IMR-90 (cell line): Measurements from ENCODE around the gene IMPG1. TPM values are rescaled to one million over a fixed set of nuclear protein-coding genes. Genes with fewer than 3 reads are reported as not detected.

Source experiments
- ATAC-seq: fragments of 200-7000 bp; cut with Tn5 transposase; 2 replicates; pipeline ENCODE4 v1.9.1; 2020; ENCODE audit warnings: low read depth, mild to moderate bottlenecking, moderate library complexity
- BruUV-seq: library from RNA; stranded (reverse); fragments of 400-500 nt; replicated peaks from 2 replicates; lab custom pipeline; 2021; lab: Mats Ljungman, UMichigan
- CTCF ChIA-PET: fragments of 300-600 bp; formaldehyde crosslinking; extraction: SDS; loops from one replicate; lab custom pipeline; 2021; ENCODE audit warnings: antibody characterized with exemption; lab: Yijun Ruan, JAX
- POLR2A ChIA-PET: fragments of 300-600 bp; sonication (Branson Sonifier 250); formaldehyde crosslinking; loops from one replicate; lab custom pipeline; 2022; ENCODE audit warnings: antibody characterized with exemption; ENCODE audit not compliant: unreplicated experiment; lab: Charles Lee
- DNase-seq: peaks from one replicate; pipeline ENCODE4 v3.0.0; 2013
- H2AFZ ChIP-seq: replicated peaks from 2 replicates; pipeline ENCODE3; 2013; ENCODE audit warnings: low read length, mild to moderate bottlenecking; ENCODE audit not compliant: poor library complexity
- H2AK5ac ChIP-seq: 2 replicates; pipeline ENCODE4 v1.6.1; 2013; ENCODE audit warnings: low read depth, low read length, inconsistent platforms
- H2AK9ac ChIP-seq: replicated peaks from 2 replicates; pipeline ENCODE3; 2013; ENCODE audit warnings: mild to moderate bottlenecking, low read depth, low read length, moderate library complexity; ENCODE audit not compliant: poor library complexity
- H2BK120ac ChIP-seq: 2 replicates; pipeline ENCODE4 v1.6.1; 2013; ENCODE audit warnings: low read depth, low read length, inconsistent platforms
- H2BK15ac ChIP-seq: 3 replicates; pipeline ENCODE4 v1.6.1; 2013; ENCODE audit warnings: low read depth, low read length, inconsistent platforms
- H2BK20ac ChIP-seq: 2 replicates; pipeline ENCODE4 v1.6.1; 2013; ENCODE audit warnings: low read depth, mild to moderate bottlenecking, inconsistent platforms, low read length, moderate library complexity
- H2BK5ac ChIP-seq: 2 replicates; pipeline ENCODE4 v1.6.1; 2013; ENCODE audit warnings: mild to moderate bottlenecking, low read depth, low read length, inconsistent platforms; ENCODE audit not compliant: poor library complexity, severe bottlenecking
- H3K14ac ChIP-seq: replicated peaks from 2 replicates; pipeline ENCODE4 v1.6.1; 2013; ENCODE audit warnings: low read depth, low read length, inconsistent platforms
- H3K18ac ChIP-seq: 2 replicates; pipeline ENCODE4 v1.6.1; 2013; ENCODE audit warnings: low read depth, low read length, control low read depth
- H3K23ac ChIP-seq: 2 replicates; pipeline ENCODE4 v1.6.1; 2013; ENCODE audit warnings: low read depth, low read length, inconsistent platforms
- H3K27ac ChIP-seq: 2 replicates; pipeline ENCODE4 v1.5.1; 2013; ENCODE audit warnings: mild to moderate bottlenecking, control low read depth, low read length; ENCODE audit not compliant: insufficient read depth
- H3K27me3 ChIP-seq: 2 replicates; pipeline ENCODE4 v1.6.1; 2013; ENCODE audit warnings: low read length; ENCODE audit not compliant: control insufficient read depth, insufficient read depth
- H3K36me3 ChIP-seq: 2 replicates; pipeline ENCODE4 v1.6.1; 2013; ENCODE audit warnings: low read length, mixed read lengths; ENCODE audit not compliant: control insufficient read depth, insufficient read depth
- H3K4ac ChIP-seq: 2 replicates; pipeline ENCODE4 v1.6.1; 2013; ENCODE audit warnings: low read depth, low read length, inconsistent platforms
- H3K4me1 ChIP-seq: 2 replicates; pipeline ENCODE4 v1.6.1; 2013; ENCODE audit warnings: low read length, mixed read lengths; ENCODE audit not compliant: control insufficient read depth, insufficient read depth
- H3K4me2 ChIP-seq: 2 replicates; pipeline ENCODE4 v1.6.1; 2013; ENCODE audit warnings: low read depth, mild to moderate bottlenecking, control low read depth, low read length, moderate library complexity
- H3K4me3 ChIP-seq: 2 replicates; pipeline ENCODE4 v1.5.1; 2013; ENCODE audit warnings: low read depth, mild to moderate bottlenecking, control low read depth, low read length, moderate library complexity; ENCODE audit not compliant: insufficient read depth
- H3K56ac ChIP-seq: 2 replicates; pipeline ENCODE4 v1.6.1; 2013; ENCODE audit warnings: low read length, inconsistent platforms; ENCODE audit not compliant: insufficient read depth; ENCODE audit errors: extremely low read depth
- H3K79me1 ChIP-seq, 2 experiments: 2 replicates each; pipeline ENCODE4 v1.6.1; 2013; ENCODE audit warnings: low read length in 2 of 2, inconsistent platforms in 1 of 2, low read depth in 1 of 2
- H3K9ac ChIP-seq: 2 replicates; pipeline ENCODE4 v1.6.1; 2013; ENCODE audit warnings: low read depth, low read length, control low read depth
- H3K9me1 ChIP-seq: 2 replicates; pipeline ENCODE4 v1.6.1; 2013; ENCODE audit warnings: low read length, inconsistent platforms; ENCODE audit not compliant: insufficient read depth
- H3K9me3 ChIP-seq: 2 replicates; pipeline ENCODE4 v1.6.1; 2013; ENCODE audit warnings: low read length; ENCODE audit not compliant: control insufficient read depth, insufficient read depth
- H4K20me1 ChIP-seq: 2 replicates; pipeline ENCODE4 v1.6.1; 2013; ENCODE audit warnings: low read length, inconsistent platforms; ENCODE audit not compliant: insufficient read depth
- H4K5ac ChIP-seq: 2 replicates; pipeline ENCODE4 v1.6.1; 2013; ENCODE audit warnings: mild to moderate bottlenecking, low read depth, low read length, control low read depth
- H4K8ac ChIP-seq, 2 experiments: 2 replicates each; pipeline ENCODE4 v1.6.1; 2013; ENCODE audit warnings: low read depth in 2 of 2, low read length in 2 of 2, control low read depth in 1 of 2, inconsistent platforms in 1 of 2
- H4K91ac ChIP-seq: 2 replicates; pipeline ENCODE4 v1.6.1; 2013; ENCODE audit warnings: low read depth, low read length, inconsistent platforms; ENCODE audit not compliant: insufficient read depth
- BHLHE40 ChIP-seq: fragments of 150-350 bp; IDR thresholded peaks from 2 replicates; pipeline ENCODE4 v1.6.1; 2016; ENCODE audit warnings: mild to moderate bottlenecking, low read depth, low read length
- CEBPB ChIP-seq: IDR thresholded peaks from 2 replicates; pipeline ENCODE4 v1.6.1; 2012; ENCODE audit warnings: low read depth, low read length, improper control_type of control experiment
- FOS ChIP-seq: fragments of 150-350 bp; IDR thresholded peaks from 2 replicates; pipeline ENCODE4 v1.6.1; 2016; ENCODE audit warnings: low read depth, low read length
- MAFK ChIP-seq: IDR thresholded peaks from 2 replicates; pipeline ENCODE4 v1.6.1; 2012; ENCODE audit warnings: low read depth, low read length, improper control_type of control experiment
- NFE2L2 ChIP-seq: fragments of 150-350 bp; IDR thresholded peaks from 2 replicates; pipeline ENCODE4 v1.6.1; 2016; ENCODE audit warnings: low read depth, mild to moderate bottlenecking, low read length
- RCOR1 ChIP-seq: IDR thresholded peaks from 2 replicates; pipeline ENCODE4 v1.6.1; 2012; ENCODE audit warnings: mild to moderate bottlenecking, low read length, improper control_type of control experiment; ENCODE audit not compliant: insufficient replicate concordance
- SMC3 ChIP-seq: fragments of 150-350 bp; IDR thresholded peaks from 2 replicates; pipeline ENCODE4 v1.6.1; 2016; ENCODE audit warnings: low read depth, mild to moderate bottlenecking, antibody characterized with exemption, low read length, moderate library complexity
- WGBS, 2 experiments: methylation state at CpG; one replicate each; pipeline versions ENCODE4 v1.1.5 to v1.1.7; 2013; ENCODE audit warnings: missing lambda C conversion rate in 2 of 2; ENCODE audit not compliant: insufficient read length in 1 of 2; ENCODE audit errors: extremely low coverage in 2 of 2; 5-methylcytosine and 5-hydroxymethylcytosine counted together
- dilution Hi-C: fragments of 300-500 bp; cut with HindIII; formaldehyde crosslinking; loops from one replicate; pipeline ENCODE4 v1.14.3; 2018; ENCODE audit warnings: low sequenced_read_pairs; ENCODE audit not compliant: unreplicated experiment
- in situ Hi-C: fragments of 300-500 bp; cut with MboI; formaldehyde crosslinking; loops from 3 replicates; pipeline ENCODE4 v1.14.3; 2019; ENCODE audit warnings: low sequenced_read_pairs, inconsistent platforms, mixed read lengths
- intact Hi-C: fragments of 100-400 bp; cut with micrococcal nuclease; formaldehyde crosslinking; loops from 2 replicates; pipeline ENCODE4 v1.10.0; 2022
- polyA plus RNA-seq, 3 experiments: library from polyadenylated mRNA; depleted of rRNA; stranded (reverse); fragments of >200 nt; gene quantifications; 2 replicates each; pipeline ENCODE4 v1.2.3, GENCODE V29; 2012; ENCODE audit warnings: low replicate concordance in 1 of 3
- total RNA-seq: library from RNA; depleted of rRNA; stranded (reverse); fragments of >200 nt; gene quantifications from 2 replicates; pipeline ENCODE4 v1.2.3, GENCODE V29; 2012
- TF ChIP-seq, protein P1 (sequence below): conservative IDR thresholded peaks from 2 replicates; pipeline ENCODE4 v1.5.1; 2012; ENCODE audit warnings: mild to moderate bottlenecking, low read depth, low read length, improper control_type of control experiment
- TF ChIP-seq, protein P2 (sequence below): fragments of 150-350 bp; IDR thresholded peaks from 2 replicates; pipeline ENCODE4 v1.6.1; 2016; ENCODE audit warnings: low read depth, mild to moderate bottlenecking, low read length, moderate library complexity, borderline replicate concordance
- TF ChIP-seq, protein P3 (sequence below): fragments of 150-350 bp; IDR thresholded peaks from 2 replicates; pipeline ENCODE4 v1.6.1; 2017; ENCODE audit warnings: mild to moderate bottlenecking, antibody characterized with exemption, low read length, low read depth

Gene IMPG1
- total and polyA plus RNA-seq, 2 of the 4 experiments (the other 2 are of a cell fraction), result not detected

DNA sequence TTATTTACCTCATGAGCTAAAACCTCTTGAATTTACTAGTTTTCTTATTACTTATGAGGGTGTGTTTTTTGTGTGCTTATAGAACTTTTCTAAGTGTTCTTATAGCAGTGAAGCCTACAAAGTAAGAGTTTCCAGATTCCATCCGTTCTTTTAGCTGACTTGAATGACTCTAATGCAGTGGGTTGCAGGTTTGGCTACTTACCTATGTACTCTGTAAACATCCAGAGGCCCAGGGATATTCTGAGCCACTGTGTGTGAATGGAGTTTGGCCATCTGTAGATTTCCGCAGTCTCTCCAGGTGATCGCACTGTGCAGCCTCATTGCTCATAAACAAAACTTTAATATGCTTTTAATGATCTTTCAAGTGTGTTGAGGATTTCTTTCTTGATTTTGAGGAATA lies 165.6 kb downstream of the IMPG1 start:
- Histone ChIP-seq H2AK9ac (no peak overlapping the region), H2AFZ (no peak overlapping the region), H3K79me1 (no peaks in the 10 kb centered on the region), H3K56ac (no peak overlapping the region), H2BK15ac (no peak overlapping the region), H3K36me3 (no peaks in the 10 kb centered on the region), H3K23ac (no peak overlapping the region), H3K27ac (no peak overlapping the region), H4K91ac (no peak overlapping the region), H2BK20ac (no peak overlapping the region), H3K27me3 (no peaks in the 10 kb centered on the region), H2BK120ac (no peak overlapping the region), H2AK5ac (no peak overlapping the region), H3K9ac (no peak overlapping the region), H3K4ac (no peak overlapping the region), H3K4me3 (no peak overlapping the region), H4K8ac (no peak overlapping the region), H3K9me3 (no peaks in the 10 kb centered on the region), H4K20me1 (no peaks in the 10 kb centered on the region), H3K4me1 (no peaks in the 10 kb centered on the region), H2BK5ac (no peak overlapping the region), H4K5ac (no peak overlapping the region), H3K18ac (no peak overlapping the region), H3K4me2 (no peak overlapping the region), H3K9me1 (no peaks in the 10 kb centered on the region), H3K14ac (no peak overlapping the region)
- intact Hi-C loops (no loop called here), in situ Hi-C loops (no loop called here), dilution Hi-C loops (no loop called here)
- no CpG with 5 or more reads among the region's 3 CpGs for WGBS, 2 experiments
- no TSS peak for BruUV-seq
- ChIA-PET POLR2A (no interaction called here), CTCF (no interaction called here)
- ATAC-seq, result no peak
- TF ChIP-seq FOS (no peak), BHLHE40 (no peak), RCOR1 (no peak), CEBPB (no peak), MAFK (no peak), SMC3 (no peak), NFE2L2 (no peak)
- TF ChIP-seq, protein P1, sequence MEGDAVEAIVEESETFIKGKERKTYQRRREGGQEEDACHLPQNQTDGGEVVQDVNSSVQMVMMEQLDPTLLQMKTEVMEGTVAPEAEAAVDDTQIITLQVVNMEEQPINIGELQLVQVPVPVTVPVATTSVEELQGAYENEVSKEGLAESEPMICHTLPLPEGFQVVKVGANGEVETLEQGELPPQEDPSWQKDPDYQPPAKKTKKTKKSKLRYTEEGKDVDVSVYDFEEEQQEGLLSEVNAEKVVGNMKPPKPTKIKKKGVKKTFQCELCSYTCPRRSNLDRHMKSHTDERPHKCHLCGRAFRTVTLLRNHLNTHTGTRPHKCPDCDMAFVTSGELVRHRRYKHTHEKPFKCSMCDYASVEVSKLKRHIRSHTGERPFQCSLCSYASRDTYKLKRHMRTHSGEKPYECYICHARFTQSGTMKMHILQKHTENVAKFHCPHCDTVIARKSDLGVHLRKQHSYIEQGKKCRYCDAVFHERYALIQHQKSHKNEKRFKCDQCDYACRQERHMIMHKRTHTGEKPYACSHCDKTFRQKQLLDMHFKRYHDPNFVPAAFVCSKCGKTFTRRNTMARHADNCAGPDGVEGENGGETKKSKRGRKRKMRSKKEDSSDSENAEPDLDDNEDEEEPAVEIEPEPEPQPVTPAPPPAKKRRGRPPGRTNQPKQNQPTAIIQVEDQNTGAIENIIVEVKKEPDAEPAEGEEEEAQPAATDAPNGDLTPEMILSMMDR, result no peak
- TF ChIP-seq, protein P2, sequence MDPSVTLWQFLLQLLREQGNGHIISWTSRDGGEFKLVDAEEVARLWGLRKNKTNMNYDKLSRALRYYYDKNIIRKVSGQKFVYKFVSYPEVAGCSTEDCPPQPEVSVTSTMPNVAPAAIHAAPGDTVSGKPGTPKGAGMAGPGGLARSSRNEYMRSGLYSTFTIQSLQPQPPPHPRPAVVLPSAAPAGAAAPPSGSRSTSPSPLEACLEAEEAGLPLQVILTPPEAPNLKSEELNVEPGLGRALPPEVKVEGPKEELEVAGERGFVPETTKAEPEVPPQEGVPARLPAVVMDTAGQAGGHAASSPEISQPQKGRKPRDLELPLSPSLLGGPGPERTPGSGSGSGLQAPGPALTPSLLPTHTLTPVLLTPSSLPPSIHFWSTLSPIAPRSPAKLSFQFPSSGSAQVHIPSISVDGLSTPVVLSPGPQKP, result no peak
- TF ChIP-seq, protein P3, sequence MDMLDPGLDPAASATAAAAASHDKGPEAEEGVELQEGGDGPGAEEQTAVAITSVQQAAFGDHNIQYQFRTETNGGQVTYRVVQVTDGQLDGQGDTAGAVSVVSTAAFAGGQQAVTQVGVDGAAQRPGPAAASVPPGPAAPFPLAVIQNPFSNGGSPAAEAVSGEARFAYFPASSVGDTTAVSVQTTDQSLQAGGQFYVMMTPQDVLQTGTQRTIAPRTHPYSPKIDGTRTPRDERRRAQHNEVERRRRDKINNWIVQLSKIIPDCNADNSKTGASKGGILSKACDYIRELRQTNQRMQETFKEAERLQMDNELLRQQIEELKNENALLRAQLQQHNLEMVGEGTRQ, result no peak
- no peak for DNase-seq
